Fibroblast of lung (primary cell): ENCODE data around the gene NLGN1.

Experiments used
- EZH2 ChIP-seq: IDR thresholded peaks from 2 replicates; pipeline ENCODE4 v1.5.1; 2012; ENCODE audit warnings: low read length, control low read depth, mild to moderate bottlenecking; ENCODE audit errors: missing control alignments
- TF ChIP-seq, protein P1 (sequence below), 2 donors: IDR thresholded peaks in 1 of 2; conservative IDR thresholded peaks in 1 of 2; 1 replicate in 1 of 2; 2 replicates in 1 of 2; pipeline ENCODE4 v1.5.1; 2011 to 2012; ENCODE audit warnings: low read length in 2 of 2, control low read depth in 1 of 2, inconsistent platforms in 1 of 2, low read depth in 1 of 2, mild to moderate bottlenecking in 1 of 2

DNA sequence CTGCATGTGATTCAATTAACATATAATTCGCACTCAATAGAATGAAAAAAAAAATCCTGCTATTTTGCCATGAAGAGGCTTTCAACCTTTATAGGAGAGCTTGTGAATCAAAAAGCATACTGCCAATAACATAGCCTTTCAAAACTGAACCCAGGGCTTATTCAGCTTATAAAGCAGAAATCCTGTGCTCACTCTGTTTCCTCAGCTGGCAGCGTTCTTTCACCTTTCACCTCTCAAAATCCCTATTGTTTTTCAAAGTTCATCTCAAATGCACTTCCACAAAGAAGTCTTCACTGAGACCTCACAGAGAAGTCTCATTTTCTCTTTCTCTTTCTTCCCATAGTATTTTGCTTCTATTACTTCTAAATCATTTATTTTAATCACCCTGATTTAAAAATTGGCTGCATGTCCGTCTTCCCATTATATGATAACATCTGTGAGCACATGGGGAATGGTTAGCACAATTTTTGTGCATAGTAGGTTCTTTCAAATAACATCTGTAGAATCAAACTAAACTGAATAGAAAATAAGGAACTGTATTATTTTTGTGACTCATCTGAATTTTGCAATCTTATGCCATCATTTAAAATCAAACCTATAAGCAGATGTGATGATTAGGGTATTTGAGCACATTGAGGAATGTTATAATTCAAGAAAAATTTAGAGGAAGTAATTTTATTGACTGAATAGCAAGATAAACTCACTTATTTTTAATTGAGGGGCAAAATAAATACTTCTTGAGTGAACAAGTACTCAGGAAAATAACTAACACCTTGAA lies 373.4 kb downstream of the NLGN1 start:
- TF ChIP-seq, protein P1, sequence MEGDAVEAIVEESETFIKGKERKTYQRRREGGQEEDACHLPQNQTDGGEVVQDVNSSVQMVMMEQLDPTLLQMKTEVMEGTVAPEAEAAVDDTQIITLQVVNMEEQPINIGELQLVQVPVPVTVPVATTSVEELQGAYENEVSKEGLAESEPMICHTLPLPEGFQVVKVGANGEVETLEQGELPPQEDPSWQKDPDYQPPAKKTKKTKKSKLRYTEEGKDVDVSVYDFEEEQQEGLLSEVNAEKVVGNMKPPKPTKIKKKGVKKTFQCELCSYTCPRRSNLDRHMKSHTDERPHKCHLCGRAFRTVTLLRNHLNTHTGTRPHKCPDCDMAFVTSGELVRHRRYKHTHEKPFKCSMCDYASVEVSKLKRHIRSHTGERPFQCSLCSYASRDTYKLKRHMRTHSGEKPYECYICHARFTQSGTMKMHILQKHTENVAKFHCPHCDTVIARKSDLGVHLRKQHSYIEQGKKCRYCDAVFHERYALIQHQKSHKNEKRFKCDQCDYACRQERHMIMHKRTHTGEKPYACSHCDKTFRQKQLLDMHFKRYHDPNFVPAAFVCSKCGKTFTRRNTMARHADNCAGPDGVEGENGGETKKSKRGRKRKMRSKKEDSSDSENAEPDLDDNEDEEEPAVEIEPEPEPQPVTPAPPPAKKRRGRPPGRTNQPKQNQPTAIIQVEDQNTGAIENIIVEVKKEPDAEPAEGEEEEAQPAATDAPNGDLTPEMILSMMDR (conservative IDR thresholded peaks at IDR 0.05 in 1 of 2, IDR thresholded peaks at IDR 0.05 in 1 of 2; ENCODE audit: low read depth in 1 of 2, low read length in 2 of 2), result no peak
- TF ChIP-seq EZH2, result no peak
